ENCODE measurements around the gene HORMAD2.
"Not testable (repeated sequence)": the region's sequence is repeated elsewhere in the genome, so short reads cannot be mapped to it uniquely, and the experiment has no call there.

HORMAD2 gene

DNA sequence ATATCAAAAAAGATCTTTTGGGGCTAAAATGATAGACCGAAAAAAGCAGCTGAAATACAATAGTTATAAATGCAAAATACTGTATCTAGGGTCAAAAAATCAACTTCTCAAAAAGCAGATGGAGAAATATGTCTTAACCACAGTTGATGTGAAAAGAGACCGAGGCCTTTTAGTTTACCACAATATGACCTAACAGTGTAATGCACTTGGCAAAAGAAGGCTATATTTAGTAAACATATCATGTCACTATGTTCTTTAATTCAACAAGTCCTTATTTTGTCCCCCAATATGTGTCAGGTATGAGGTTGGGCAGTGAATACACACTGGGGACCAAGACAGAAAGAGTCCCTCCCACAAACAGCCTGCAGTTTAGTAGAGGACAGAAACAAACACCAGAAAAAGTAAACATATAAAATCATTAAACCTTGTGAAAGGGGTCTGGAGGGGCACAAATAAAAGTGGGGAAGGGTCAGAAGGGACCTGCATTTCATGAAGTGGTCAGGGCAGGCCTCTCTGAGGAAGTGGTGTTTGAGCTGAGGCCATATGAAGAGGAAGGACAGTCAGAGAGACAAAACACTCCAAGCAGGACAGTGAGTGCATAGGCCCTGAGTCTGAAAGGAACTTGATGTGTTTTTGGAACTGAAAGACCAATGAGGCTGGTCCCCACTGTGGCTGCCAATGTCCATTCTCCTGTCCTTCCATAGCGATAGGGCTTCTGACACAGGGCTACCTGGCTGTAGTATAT is 112.9 kb downstream of the HORMAD2 start:
- no peak for DNase-seq

DNA sequence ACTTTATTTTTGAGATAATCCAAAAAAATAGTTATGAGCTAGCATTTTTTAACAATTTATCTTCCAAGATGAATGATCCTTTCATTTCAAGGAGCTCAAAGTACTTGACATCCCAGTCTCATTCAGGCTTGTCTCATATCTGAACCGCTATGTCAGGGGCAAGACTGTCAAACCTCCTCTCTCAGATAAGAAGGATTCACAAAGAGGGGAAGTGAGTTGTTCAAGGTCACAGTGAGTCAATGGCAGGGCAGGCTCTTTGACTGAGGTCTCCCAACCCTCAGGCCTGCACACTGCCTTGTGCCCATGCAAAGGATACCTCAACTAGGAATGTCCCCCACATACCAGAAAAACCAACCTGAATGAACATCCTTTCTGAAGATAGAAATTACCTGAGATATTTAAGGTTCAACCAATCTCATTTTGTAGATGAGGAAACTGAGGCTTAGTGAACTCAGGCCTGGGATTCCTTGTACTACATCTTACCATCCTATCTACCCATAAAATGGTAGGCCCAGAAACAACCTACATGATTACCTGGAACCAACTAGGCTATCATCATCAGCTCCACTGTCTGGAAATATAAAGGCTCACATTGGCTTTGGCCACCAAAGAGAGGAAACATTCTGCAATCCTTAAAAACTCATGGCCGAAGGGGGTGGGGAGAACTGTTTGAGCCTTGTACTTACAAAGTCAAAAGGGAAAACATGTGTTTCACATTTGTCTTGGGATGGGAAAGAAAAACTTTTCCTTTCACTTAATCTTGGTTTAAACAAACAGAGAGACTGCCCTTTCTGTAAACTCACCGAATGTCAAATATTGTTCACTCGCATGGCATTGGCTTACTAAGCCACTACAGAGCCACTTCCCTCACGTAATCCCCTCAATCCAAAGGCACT is 115.2 kb downstream of the HORMAD2 start:
- DNase-seq: no peak

DNA sequence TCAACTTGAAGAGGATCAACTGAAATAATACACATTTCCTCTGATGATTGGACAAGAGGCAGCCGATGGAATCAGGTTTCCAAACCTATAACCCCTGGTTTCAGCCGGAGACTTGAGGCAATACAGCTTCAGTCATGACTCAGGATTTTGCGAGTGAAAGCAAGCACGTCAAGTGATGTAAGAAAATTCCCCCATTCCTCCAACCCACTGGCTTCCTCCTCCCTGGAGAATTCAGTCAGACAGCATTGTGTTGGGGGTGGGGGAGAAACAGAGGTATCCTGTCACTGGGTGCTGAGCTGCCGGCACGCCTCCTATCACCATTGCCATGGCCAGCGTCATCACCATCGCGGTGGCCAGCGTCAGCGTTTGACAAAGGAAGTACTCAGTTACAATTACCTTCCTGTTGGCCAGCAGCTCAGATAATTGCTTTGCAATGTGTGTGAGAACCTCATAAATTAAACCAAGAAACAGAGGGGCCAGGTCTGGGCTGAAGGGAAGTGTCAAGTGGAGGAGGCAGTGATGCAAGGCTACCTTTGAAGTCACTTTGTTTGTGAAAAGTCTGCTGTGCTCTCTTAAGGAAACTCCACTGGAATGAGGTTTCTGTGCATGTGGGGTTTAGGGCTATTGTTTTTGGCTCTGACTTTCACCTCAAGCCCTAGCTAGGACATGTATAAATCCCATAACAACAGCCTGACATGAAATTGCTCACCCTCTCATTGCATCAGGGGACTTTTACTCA is 116.0 kb downstream of the HORMAD2 start:
- no peak for DNase-seq

DNA sequence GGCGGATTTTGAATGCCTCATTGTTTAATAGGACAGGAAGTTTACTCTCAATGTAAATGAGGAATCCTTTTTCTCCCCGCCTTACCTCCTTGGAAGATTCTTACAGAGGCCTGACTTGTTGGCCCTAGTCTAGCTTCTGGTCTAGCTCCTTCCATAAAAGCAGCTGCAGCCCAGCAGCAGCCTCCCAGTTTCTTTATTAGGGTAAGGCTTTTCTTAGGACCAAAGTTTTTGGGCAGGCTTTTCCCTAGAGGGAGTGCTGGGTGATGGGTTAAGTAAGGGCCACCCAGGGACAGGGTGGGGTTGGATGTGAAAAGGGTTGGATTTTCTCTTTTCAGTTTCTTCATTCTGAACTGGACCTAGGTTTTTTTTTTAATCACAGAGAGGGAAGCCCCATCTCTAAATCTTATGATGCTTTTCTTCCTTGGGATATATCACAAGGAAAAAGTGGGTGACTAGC is 116.6 kb downstream of the HORMAD2 start:
- no peak for DNase-seq

DNA sequence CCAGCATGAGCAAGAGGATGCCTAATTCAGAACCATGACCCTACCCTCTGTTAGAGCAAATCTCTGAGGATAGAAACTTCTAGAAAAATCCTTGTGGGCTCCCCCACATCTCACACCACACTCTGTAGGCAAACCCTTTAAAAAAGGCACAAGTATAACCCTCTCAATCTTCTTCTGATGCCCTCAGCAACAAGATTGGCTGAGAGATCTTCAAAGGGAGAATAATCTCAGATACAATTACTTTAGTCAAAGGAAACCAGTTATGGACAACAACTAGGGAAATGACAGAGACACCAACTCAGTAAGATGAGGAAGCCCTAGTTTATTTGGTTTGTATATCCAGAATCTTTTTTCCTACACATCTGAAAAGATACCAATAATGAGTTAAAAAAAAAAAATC is 117.1 kb downstream of the HORMAD2 start:
- no peak for DNase-seq

DNA sequence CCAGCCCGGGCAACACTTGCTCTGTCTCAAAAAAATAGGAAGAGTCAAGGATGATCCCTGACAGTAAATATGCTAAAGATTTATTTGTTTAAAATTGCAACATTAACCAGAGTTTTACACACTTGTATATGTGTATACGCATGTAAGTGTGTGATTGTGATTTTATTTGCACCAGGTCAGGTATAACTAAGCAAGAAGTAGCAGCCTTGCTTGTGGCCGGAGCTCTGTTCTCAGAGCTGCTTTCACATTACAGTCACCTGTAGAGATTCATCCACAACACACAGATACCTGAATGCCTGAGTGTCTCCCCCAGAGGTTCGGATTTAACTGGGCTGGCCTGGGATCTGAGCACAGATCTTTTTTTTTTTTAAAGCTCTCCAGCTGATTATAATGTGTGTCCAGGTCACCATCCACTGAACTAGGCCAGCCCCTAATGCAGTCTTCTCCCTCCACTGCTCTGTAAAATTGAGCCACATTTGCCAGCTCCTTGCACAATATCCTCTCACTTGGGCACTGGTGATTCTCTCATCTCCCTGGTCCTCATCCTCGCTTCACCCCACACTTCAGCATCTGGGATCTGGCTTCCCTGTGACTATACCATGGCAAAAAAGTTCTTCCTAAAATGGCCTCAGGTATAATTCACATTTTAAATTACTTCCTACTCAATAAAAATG is 118.0 kb downstream of the HORMAD2 start:
- DNase-seq: no peak

DNA sequence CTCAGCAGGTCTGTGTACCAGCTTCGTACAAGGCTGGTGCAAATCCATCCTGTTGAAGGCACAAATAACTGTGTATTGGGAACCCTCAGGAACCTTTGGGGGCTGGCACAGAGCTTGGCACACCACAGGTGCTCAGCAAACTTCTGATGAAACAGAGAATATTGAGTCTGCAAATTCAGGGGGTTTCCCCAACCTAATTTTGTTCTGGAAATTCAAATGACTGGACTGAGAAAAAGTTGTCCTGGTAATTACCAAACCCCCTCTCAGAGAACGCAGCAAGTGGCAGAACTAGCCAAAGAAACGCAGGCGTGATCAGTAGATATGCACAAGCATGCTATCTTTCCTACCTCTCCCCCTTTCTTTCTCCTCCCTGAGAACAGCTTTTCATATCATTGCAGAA is 118.7 kb downstream of the HORMAD2 start:
- no peak for DNase-seq

DNA sequence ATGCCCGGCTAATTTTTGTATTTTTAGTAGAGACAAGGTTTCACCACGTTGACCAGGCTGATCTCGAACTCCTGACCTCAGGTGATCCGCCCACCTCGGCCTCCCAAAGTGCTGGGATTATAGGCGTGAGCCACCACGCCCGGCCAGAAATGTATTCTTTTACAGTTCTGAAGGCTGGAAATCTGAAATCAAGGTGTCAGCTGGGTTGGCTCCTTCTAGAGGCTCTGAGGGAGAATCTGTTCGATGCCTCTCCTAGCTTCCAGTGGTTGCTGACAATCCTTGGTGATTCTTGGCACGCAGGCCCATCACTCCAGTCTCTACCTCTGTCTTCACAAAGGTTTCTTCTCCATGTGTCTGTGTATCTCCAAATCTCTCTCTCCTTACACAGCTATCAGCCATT is 120.6 kb downstream of the HORMAD2 start:
- not testable (repeated sequence) for DNase-seq

DNA sequence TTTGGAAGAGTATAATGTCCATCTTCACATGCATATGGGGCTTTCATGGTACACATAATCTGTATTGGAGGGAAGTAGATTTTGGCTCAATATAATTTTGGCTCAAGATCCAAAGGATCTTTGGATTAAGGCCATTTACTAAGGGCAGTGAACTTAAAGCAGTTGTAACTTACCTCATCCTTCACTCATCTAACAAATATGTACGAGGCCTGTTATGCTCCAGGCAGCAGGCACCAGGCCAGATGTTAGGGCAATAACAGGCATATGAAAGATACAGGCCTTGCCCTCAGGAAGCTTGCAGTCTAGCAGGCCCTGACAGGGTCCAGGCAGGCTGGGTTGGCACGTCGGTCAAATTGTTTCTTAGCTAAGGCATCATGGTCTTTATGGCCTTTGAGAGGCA is 121.7 kb downstream of the HORMAD2 start:
- peak in 1 of 2 experiments; percentile 68 for DNase-seq

DNA sequence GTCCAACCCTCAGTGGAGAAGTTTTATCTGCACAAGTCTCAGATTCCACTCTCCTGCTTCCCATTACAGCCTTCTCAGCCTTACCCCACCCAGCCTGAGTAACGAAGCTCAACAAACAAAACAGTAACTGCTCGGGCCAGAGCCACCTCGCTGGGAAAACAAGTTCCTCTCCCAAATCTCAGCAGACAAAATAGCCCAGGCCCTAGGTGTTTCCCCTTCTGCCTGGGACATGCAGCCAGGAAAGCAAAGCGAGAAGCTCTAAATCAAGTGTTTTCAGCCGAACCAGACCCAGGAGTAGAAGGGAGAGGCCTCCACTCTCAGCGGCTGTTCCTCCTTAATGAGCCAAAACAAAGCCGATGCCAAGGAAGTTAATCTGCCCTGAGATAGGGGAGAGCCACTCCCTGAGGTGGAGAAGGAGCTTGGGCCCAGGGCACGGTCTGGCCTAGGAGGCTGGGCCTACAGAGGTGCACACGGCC is 122.3 kb downstream of the HORMAD2 start:
- DNase-seq: peak; percentile 25 to 80

DNA sequence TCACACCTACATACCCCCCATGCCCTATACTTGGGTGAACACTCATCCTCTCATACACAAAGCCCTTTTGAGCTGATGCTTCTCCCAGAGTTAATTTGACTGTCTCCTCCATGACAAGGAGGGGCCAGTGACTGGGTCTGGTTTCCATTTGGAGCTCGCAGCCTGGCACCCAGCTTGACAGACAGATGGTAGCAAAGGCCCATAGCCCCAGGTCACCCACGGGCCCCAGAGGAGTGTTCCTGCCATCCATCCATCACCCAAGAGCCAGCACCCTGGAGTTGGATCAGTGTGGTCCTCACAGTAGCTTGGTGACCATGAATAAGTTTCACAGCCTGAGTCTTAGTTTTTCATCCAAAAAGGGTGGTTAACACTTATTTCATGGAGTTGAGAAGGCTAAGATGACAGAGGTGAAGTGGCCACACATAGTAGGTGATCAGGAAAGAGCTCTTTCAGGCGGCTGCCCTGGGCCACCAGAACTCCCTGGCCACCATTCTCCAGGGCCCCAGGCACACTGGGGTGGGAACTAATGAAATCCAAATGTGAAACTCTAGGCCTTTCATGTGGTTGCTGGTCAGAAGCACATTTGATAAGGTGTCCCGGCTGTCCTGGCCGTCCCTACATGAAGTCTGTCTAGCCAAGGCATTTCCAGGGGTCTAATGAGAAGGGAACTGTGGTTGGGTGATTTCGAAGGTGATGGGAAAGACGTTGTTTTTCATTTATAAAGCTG is 123.9 kb downstream of the HORMAD2 start:
- DNase-seq: no peak

DNA sequence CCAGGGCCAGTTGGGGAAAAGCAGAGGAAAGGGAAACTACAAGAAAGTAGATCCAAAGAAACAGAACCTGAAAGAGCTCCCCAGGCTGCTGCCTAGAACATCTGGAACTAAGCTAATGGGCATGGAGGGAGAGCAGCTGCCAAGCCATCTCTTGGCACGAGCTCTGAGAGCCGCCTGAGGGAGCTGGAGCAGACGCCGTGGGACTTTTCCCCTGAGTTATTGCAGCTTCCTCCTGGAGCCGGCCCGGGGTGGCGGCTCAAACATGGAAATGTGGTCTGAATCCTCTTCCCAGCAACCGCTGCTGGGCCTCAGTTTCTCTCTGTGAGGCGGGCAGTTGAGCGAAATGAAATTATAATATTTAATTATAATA is 124.5 kb downstream of the HORMAD2 start:
- peak; percentile 78 to 88 for DNase-seq

DNA sequence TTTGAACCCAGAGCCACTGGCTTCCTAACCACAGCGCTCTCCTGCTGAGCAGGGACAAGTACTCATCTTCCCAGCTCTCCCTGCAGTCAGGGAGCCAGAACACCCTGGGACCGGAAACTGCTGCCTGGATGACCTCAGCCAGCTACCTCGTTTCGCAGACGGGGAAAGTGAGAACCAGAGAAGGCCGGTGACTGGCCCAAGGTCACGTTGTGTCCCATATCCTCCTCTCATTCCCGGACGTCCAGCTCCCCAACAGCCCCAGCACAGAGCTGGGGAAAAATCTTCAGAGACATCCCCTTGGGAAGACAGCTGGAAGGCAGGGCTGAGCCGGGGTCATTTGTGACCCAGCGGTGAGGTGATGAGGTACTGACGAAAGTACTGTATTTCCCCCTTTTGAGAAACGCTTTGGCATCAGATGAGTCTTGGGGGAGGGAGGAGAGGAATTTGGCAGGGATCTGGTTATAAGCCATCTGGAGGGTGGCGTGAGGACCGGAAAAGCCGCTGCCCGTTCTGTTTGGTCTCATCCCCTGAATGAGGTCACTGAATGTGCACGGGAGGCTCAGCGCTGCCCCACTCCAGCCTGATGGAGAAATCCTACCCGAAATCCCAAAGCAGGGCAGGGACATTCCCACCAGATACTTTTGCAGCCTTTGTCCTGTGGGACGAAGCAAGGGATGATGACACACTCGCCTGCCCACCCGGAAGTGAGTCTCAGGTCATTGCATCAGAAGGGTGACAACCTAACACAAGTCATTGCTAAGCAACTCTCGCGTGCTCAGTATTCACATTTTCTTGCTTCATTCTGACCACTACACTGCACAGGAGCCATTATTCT is 125.2 kb downstream of the HORMAD2 start:
- peak; percentile 33 to 85 for DNase-seq

DNA sequence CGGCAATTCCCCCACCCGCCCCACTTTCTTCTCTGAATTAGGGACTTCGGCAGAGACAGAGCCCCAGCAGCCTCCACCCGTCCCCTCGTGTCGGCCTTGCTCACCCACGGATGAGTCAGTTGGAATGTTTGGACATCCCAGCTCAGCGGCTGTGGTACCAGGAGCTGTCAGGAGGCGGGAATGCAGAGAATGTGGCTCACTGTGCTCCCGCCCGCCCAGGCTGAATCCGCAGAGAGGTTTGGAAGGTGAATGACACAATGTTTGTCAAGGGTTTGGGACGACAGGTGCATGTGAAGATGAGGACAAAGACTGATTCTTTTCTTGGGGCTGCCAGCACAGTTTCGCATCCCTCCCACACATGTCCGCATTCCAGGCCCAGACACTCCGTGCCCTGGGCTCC is 126.7 kb downstream of the HORMAD2 start:
- DNase-seq: no peak

DNA sequence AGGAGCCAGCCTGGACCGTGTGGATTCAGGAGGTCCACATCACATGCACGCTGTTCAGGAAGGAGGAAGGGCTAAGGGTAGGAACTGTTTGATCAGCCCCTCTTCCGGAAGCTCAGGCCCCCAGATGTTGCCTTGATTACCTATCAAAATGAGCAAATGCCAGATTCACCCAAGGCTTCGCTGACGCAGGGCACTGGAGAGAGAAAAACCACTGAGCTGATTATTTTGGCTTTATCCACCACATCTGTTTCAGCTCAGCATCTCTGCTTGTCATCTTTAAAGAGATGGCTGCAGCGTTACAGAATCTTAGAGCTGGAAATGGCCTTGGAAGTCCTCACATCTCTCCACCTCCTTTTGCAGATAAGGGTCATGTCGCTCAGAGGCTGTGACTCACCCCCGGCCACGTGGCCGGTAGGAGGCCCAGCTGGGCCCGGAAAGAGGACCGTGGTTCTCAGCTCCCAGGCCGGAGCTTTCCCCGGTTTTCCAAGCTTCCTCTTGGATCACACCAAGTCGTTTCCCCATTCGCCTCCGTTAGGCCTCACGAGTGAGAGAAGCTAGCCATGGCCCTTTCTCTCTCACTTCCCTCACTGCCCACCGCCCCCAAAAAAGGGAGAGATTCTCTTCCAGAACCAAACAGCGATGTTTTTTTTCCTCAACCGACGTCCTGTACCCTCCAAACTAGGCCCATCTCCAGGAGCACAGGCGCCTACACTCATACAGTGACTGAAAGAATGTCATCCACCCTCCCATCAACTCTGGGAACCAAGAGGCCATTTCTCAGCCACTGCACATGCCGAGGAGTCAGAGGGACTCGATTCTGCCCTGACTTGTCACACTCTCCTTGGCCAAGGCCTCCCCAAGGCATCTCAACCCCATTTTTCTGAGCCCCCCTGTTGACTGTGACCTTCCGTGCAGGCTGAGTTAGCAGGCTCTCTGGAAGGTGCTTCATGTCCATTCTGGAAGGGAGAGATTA is 128.7 kb downstream of the HORMAD2 start:
- no peak for DNase-seq

DNA sequence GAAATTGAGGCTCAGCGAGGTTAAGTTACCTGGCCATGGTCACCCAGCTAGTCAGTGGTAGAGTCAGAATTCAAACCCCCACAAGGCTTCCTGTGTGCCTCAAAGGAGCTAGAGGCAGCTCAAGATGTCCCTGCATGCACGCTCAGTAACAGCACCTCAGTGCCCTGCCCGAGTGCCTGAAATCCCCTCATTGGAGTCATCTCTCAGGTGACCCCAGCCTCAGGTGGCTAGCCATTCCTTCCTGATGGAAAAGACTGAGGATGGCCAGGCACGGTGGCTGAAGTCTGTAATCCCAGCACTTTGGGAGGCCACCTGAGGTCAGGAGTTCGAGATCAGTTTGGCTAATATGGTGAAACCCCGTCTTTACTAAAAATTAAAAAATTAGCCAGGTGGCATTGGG is 129.4 kb downstream of the HORMAD2 start:
- no peak for DNase-seq

DNA sequence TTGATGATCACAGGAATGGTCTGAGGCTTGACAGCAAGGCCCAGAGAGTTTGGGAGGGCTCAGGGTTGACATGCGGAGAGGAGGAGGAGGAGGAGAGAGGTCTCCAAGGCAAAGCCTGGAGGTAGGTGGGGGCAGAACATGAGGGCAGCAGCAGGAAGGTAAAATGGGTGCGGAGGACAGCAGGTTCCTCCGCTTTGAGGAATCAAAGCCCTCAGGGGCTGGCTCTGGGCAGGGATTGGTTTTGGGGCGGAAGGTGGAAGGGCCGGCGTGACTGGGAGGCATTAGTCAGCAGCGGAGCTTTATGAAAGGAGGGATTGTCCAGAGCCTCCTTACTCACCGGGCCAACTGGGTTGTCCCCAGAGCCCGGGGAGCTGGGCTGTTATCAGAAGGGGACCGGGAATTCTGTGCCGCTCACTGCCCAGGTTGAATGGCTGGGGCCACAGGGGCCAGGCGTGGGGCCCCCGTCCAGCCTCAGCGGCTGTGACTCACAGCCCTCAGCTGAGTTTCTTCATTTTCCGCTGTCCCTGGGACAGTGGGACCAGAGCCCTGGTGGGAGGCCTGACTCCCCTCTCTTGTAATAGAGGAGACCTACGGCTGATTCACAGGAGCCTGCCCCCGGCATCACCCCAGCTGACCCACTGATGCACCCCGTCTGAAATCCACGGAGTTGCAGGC is 130.1 kb downstream of the HORMAD2 start:
- DNase-seq: no peak

DNA sequence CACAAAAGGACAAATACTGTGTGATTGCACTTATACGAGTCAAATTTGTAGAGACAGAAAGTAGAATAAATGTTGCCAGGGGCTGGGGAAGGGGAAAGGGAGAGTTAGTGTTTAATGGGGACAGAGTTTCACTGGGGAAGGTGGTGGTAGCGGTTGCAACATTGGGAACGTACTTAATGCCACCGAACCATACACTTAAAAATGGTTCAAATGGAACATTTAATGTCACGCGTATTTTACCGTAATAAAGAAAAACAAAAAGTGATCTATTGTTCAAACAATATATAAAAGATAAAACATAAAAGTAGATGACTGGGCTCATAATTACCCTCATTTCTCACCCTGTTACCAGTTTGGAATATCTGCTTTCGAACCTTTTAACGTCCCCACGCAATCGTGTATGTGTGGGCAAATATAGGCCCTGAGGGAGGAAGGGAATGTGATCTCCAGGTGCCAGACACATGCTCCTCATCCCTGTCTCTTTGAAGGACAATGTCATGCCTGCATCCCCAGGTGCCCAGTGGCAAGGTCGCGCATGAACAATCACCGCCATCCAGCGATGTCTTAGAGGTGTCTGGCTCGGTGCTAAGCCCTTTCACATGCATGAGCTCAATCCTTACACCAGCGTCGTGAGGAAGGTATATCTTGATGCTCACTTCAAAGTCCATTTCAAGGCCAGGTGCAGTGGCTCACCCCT is 131.0 kb downstream of the HORMAD2 start:
- DNase-seq: no peak

All from NCI-H446 (cell line).